ENCODE measurements around the gene SHPK.

- TF ChIP-seq, protein P1, sequence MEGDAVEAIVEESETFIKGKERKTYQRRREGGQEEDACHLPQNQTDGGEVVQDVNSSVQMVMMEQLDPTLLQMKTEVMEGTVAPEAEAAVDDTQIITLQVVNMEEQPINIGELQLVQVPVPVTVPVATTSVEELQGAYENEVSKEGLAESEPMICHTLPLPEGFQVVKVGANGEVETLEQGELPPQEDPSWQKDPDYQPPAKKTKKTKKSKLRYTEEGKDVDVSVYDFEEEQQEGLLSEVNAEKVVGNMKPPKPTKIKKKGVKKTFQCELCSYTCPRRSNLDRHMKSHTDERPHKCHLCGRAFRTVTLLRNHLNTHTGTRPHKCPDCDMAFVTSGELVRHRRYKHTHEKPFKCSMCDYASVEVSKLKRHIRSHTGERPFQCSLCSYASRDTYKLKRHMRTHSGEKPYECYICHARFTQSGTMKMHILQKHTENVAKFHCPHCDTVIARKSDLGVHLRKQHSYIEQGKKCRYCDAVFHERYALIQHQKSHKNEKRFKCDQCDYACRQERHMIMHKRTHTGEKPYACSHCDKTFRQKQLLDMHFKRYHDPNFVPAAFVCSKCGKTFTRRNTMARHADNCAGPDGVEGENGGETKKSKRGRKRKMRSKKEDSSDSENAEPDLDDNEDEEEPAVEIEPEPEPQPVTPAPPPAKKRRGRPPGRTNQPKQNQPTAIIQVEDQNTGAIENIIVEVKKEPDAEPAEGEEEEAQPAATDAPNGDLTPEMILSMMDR (conservative IDR thresholded peaks at IDR 0.05; ENCODE audit: low read depth, low read length): peak; percentile 55
- TF ChIP-seq EZH2 (IDR thresholded peaks at IDR 0.05; ENCODE audit: borderline replicate concordance, low read depth, low read length, poor library complexity, severe bottlenecking): no peak
Observed at GRCh38 chr17:3647769-3648555, 11.9 kb upstream of the SHPK start.
